Choroid plexus epithelial cell (primary cell): ENCODE data around the gene BMF.
"Not testable (repeated sequence)": the region's sequence is repeated elsewhere in the genome, so short reads cannot be mapped to it uniquely, and the experiment has no call there.

Source experiments
- DNase-seq: peaks from one replicate; pipeline ENCODE4 v3.0.0-alpha.2; 2010; ENCODE audit warnings: low read depth
- H3K4me3 ChIP-seq: 2 replicates; pipeline ENCODE4 v1.5.1; 2011; ENCODE audit warnings: low read depth, mild to moderate bottlenecking, control low read depth, low read length, moderate library complexity
- CTCF ChIP-seq: conservative IDR thresholded peaks from 2 replicates; pipeline ENCODE4 v1.5.1; 2011; ENCODE audit warnings: low read depth, mild to moderate bottlenecking, control low read depth, inconsistent platforms, low read length, moderate library complexity

The BMF gene

GRCh38 chr15:40121911-40122638 lies 13.4 kb upstream of the BMF start:
- no peak for TF ChIP-seq CTCF
- no peak for DNase-seq
- H3K4me3 ChIP-seq = no peak overlapping the region

- no peak for TF ChIP-seq CTCF
- no peak for DNase-seq
- no peak overlapping the region for H3K4me3 ChIP-seq
Measured at GRCh38 chr15:40118473-40118872, 9.8 kb upstream of the BMF start.

GRCh38 chr15:40115670-40116093 lies 7.0 kb upstream of the BMF start:
- no peak overlapping the region for H3K4me3 ChIP-seq
- TF ChIP-seq CTCF = no peak
- peak; percentile 30 for DNase-seq

GRCh38 chr15:40115106-40115505 lies 6.4 kb upstream of the BMF start:
- DNase-seq, H3K4me3 ChIP-seq: not testable (repeated sequence)

- DNase-seq = no peak
- no peak overlapping the region for H3K4me3 ChIP-seq
- TF ChIP-seq CTCF = no peak
Measured at GRCh38 chr15:40114218-40114617, 5.5 kb upstream of the BMF start.

GRCh38 chr15:40112789-40113188 lies 4.1 kb upstream of the BMF start:
- H3K4me3 ChIP-seq = no peak overlapping the region
- TF ChIP-seq CTCF = no peak
- DNase-seq = no peak

- DNase-seq = no peak
- no peak for TF ChIP-seq CTCF
Measured at GRCh38 chr15:40111888-40112287, 3.2 kb upstream of the BMF start.

More at GRCh38 chr15:40111888-40112287, 3.2 kb upstream of the BMF start:
- H3K4me3 ChIP-seq = no peak overlapping the region
